Measurements from ENCODE around the gene GOSR2. TPM values are rescaled to one million over a fixed set of nuclear protein-coding genes. Genes with fewer than 3 reads are reported as not detected.

GOSR2 gene
- total and polyA plus RNA-seq, 2 of the 13 experiments (the other 11 are each of a cell fraction or from before 2014, with no cell fraction given): 61.5 to 63.9 TPM

GRCh38 chr17:46876353-46876887 is 46.5 kb upstream of the GOSR2 start (continued):
- TF ChIP-seq NFKBIZ (CRISPR knock-in tag; IDR thresholded peaks at IDR 0.05) (no peak), ZNF160 (CRISPR knock-in tag; IDR thresholded peaks at IDR 0.05) (no peak), ZBTB7A (CRISPR knock-in tag; IDR thresholded peaks at IDR 0.05) (no peak), SAFB2 (CRISPR knock-in tag; IDR thresholded peaks at IDR 0.05; ENCODE audit: borderline replicate concordance, low read depth) (0 out of 2 replicates have a peak, but pooled peaks have one; percentile 50), SIX4 (CRISPR knock-in tag; IDR thresholded peaks at IDR 0.05) (no peak), ZNF792 (CRISPR knock-in tag; IDR thresholded peaks at IDR 0.05) (0 out of 2 replicates have a peak, but pooled peaks have one; percentile 42), IKZF4 (CRISPR knock-in tag; IDR thresholded peaks at IDR 0.05; ENCODE audit: borderline replicate concordance, low read depth, not compliant biosample characterization) (no peak), NRL (CRISPR knock-in tag; IDR thresholded peaks at IDR 0.05; ENCODE audit: borderline replicate concordance) (peak; percentile 68), PTBP1 (IDR thresholded peaks at IDR 0.05; ENCODE audit: low read depth, low read length, poor library complexity, severe bottlenecking) (peak; percentile 18), CENPT (CRISPR knock-in tag; IDR thresholded peaks at IDR 0.05; ENCODE audit: low read depth) (no peak), ZSCAN25 (CRISPR knock-in tag; IDR thresholded peaks at IDR 0.05) (0 out of 2 replicates have a peak, but pooled peaks have one; percentile 40), ZNF263 (CRISPR knock-in tag; IDR thresholded peaks at IDR 0.05) (peak; percentile 96), ZNF331 (CRISPR knock-in tag; IDR thresholded peaks at IDR 0.05) (0 out of 2 replicates have a peak, but pooled peaks have one; percentile 22), NFYC (CRISPR knock-in tag; IDR thresholded peaks at IDR 0.05) (no peak), ZNF552 (CRISPR knock-in tag; IDR thresholded peaks at IDR 0.05; ENCODE audit: borderline replicate concordance) (no peak), SSRP1 (CRISPR knock-in tag; IDR thresholded peaks at IDR 0.05) (0 out of 2 replicates have a peak, but pooled peaks have one; percentile 40), GATAD2A (CRISPR knock-in tag; IDR thresholded peaks at IDR 0.05) (0 out of 2 replicates have a peak, but pooled peaks have one; percentile 17), ZNF841 (CRISPR knock-in tag; IDR thresholded peaks at IDR 0.05; ENCODE audit: borderline replicate concordance) (no peak), MXI1 (IDR thresholded peaks at IDR 0.05; ENCODE audit: borderline replicate concordance, low read depth, low read length) (0 out of 3 replicates have a peak, but pooled peaks have one; percentile 33), NCOA5 (CRISPR knock-in tag; IDR thresholded peaks at IDR 0.05) (no peak), RAD21 (CRISPR knock-in tag; IDR thresholded peaks at IDR 0.05) (peak; percentile 92)
- TF ChIP-seq, protein P1, sequence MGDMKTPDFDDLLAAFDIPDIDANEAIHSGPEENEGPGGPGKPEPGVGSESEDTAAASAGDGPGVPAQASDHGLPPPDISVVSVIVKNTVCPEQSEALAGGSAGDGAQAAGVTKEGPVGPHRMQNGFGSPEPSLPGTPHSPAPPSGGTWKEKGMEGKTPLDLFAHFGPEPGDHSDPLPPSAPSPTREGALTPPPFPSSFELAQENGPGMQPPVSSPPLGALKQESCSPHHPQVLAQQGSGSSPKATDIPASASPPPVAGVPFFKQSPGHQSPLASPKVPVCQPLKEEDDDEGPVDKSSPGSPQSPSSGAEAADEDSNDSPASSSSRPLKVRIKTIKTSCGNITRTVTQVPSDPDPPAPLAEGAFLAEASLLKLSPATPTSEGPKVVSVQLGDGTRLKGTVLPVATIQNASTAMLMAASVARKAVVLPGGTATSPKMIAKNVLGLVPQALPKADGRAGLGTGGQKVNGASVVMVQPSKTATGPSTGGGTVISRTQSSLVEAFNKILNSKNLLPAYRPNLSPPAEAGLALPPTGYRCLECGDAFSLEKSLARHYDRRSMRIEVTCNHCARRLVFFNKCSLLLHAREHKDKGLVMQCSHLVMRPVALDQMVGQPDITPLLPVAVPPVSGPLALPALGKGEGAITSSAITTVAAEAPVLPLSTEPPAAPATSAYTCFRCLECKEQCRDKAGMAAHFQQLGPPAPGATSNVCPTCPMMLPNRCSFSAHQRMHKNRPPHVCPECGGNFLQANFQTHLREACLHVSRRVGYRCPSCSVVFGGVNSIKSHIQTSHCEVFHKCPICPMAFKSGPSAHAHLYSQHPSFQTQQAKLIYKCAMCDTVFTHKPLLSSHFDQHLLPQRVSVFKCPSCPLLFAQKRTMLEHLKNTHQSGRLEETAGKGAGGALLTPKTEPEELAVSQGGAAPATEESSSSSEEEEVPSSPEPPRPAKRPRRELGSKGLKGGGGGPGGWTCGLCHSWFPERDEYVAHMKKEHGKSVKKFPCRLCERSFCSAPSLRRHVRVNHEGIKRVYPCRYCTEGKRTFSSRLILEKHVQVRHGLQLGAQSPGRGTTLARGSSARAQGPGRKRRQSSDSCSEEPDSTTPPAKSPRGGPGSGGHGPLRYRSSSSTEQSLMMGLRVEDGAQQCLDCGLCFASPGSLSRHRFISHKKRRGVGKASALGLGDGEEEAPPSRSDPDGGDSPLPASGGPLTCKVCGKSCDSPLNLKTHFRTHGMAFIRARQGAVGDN (CRISPR knock-in tag; IDR thresholded peaks at IDR 0.05): peak; percentile 64
- TF ChIP-seq, protein P2, sequence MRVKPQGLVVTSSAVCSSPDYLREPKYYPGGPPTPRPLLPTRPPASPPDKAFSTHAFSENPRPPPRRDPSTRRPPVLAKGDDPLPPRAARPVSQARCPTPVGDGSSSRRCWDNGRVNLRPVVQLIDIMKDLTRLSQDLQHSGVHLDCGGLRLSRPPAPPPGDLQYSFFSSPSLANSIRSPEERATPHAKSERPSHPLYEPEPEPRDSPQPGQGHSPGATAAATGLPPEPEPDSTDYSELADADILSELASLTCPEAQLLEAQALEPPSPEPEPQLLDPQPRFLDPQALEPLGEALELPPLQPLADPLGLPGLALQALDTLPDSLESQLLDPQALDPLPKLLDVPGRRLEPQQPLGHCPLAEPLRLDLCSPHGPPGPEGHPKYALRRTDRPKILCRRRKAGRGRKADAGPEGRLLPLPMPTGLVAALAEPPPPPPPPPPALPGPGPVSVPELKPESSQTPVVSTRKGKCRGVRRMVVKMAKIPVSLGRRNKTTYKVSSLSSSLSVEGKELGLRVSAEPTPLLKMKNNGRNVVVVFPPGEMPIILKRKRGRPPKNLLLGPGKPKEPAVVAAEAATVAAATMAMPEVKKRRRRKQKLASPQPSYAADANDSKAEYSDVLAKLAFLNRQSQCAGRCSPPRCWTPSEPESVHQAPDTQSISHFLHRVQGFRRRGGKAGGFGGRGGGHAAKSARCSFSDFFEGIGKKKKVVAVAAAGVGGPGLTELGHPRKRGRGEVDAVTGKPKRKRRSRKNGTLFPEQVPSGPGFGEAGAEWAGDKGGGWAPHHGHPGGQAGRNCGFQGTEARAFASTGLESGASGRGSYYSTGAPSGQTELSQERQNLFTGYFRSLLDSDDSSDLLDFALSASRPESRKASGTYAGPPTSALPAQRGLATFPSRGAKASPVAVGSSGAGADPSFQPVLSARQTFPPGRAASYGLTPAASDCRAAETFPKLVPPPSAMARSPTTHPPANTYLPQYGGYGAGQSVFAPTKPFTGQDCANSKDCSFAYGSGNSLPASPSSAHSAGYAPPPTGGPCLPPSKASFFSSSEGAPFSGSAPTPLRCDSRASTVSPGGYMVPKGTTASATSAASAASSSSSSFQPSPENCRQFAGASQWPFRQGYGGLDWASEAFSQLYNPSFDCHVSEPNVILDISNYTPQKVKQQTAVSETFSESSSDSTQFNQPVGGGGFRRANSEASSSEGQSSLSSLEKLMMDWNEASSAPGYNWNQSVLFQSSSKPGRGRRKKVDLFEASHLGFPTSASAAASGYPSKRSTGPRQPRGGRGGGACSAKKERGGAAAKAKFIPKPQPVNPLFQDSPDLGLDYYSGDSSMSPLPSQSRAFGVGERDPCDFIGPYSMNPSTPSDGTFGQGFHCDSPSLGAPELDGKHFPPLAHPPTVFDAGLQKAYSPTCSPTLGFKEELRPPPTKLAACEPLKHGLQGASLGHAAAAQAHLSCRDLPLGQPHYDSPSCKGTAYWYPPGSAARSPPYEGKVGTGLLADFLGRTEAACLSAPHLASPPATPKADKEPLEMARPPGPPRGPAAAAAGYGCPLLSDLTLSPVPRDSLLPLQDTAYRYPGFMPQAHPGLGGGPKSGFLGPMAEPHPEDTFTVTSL (CRISPR knock-in tag; IDR thresholded peaks at IDR 0.05; ENCODE audit: borderline replicate concordance): no peak

Data from HepG2 (cell line).